ENCODE results near the gene AKAP13.

DNA sequence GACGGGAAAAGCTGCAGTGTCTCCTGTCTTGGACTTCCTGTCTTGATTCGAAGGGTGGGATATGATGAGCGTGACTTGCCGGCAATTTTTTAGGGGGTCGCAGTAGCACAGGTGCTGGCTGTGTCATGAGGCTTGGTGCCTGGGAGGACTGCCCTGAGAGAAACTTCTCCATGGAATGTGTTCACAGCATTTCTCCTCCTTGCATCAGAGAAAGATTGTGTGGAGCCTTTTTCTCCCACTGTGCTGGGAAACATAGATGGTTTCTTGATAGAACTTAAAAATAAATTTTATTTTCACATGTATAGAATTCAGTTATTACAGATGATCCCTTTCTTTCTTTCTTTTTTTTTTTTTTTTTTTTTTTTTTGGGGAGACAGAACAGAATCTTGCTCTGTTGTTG is 292.9 kb downstream of the AKAP13 start:
- TF ChIP-seq POLR2A (IDR thresholded peaks at IDR 0.05): no peak
- TF ChIP-seq, protein P1, sequence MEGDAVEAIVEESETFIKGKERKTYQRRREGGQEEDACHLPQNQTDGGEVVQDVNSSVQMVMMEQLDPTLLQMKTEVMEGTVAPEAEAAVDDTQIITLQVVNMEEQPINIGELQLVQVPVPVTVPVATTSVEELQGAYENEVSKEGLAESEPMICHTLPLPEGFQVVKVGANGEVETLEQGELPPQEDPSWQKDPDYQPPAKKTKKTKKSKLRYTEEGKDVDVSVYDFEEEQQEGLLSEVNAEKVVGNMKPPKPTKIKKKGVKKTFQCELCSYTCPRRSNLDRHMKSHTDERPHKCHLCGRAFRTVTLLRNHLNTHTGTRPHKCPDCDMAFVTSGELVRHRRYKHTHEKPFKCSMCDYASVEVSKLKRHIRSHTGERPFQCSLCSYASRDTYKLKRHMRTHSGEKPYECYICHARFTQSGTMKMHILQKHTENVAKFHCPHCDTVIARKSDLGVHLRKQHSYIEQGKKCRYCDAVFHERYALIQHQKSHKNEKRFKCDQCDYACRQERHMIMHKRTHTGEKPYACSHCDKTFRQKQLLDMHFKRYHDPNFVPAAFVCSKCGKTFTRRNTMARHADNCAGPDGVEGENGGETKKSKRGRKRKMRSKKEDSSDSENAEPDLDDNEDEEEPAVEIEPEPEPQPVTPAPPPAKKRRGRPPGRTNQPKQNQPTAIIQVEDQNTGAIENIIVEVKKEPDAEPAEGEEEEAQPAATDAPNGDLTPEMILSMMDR (IDR thresholded peaks at IDR 0.05): no peak
- no peak for TF ChIP-seq EP300 (IDR thresholded peaks at IDR 0.05)
